Dendritic cell treated with granulocyte-macrophage colony-stimulating factor and Interleukin-4, amounts not matched to agents 40 ng/mL and 50 ng/mL, for 4 days (primary cell): ENCODE results near the gene SNRNP25.

ENCODE experiments used
- H3K27ac Mint-ChIP-seq: one replicate; pipeline ENCODE4 v1.8.0; 2022; ENCODE audit warnings: mild to moderate bottlenecking, mixed read lengths
- H3K27me3 Mint-ChIP-seq: one replicate; pipeline ENCODE4 v1.8.0; 2022; ENCODE audit warnings: mild to moderate bottlenecking, mixed read lengths
- H3K36me3 Mint-ChIP-seq: one replicate; pipeline ENCODE4 v1.8.0; 2022; ENCODE audit warnings: low read depth, mixed read lengths
- H3K4me1 Mint-ChIP-seq: one replicate; pipeline ENCODE4 v1.8.0; 2022; ENCODE audit warnings: low read depth, mixed read lengths
- H3K4me3 Mint-ChIP-seq: one replicate; pipeline ENCODE4 v1.8.0; 2022; ENCODE audit warnings: mild to moderate bottlenecking, moderate library complexity, mixed read lengths
- H3K9me3 Mint-ChIP-seq: one replicate; pipeline ENCODE4 v1.8.0; 2022; ENCODE audit warnings: mixed read lengths
- intact Hi-C: fragments of 100-400 bp; cut with micrococcal nuclease; formaldehyde crosslinking; loops from one replicate; pipeline ENCODE4 v1.15.0; 2022

SNRNP25 gene

DNA sequence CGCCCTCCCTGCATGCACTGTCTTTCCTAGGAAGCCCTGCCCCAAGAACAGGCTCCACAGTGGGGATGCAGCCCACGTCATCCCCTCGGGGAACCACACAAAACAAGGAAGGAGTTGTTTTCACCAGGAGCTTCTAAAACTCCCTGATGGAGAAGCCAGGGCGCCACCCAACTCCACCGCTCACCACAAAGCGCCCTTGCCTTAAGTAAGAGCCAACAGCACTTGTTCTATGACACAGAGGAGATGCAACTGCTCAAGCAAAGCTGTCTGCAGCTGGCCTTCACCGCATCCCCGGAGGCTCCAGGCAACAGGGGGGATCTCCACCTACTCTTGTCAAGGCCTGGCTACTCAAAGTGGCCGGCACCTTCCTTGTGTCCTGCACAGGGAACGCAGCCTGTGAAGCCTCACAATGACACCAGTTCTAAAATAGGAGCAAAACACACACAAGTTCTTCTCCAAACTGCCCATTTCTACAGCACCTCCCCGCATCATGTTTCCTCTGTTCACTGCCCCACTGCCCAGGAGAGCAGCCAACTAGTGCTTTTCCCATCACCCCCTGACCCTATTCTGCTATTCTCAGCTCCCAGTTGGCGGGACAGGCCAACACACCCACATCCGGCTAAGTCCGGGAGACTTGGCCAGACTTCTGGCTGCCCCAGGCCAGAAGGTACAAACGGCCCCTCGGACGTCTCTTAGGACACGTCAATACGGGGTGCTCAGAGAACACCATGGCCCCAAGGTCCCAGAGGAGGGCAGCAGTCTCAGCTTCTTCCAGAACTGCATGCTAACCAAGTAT is 48.6 kb downstream of the SNRNP25 start:
- Mint-ChIP-seq H3K27me3 (no peaks in the 10 kb centered on the region), H3K4me1 (peaks cover 5% of the 10 kb centered on the region), H3K4me3 (no peak overlapping the region), H3K9me3 (no peaks in the 10 kb centered on the region), H3K27ac (no peak overlapping the region), H3K36me3 (peaks cover 78% of the 10 kb centered on the region)
- intact Hi-C loops = no loop called here

DNA sequence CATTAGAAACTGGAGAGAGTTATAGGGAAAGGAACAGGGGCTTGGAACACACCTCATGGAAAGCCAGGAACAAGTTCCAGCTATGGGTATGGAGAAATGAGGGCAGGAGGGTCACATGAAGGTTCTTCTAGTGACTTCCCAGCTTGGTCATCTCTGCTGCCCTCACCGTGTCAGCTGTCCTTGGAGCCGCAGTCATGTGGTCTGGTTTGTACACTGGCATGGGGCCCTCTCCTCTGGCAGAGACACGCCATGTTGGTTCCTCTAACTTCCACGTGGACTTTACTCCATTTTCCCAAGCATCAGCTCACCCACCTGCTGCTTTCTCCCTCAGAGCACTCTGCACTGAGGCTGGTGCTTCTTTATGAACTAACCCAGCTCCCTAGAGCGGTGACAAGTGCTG is 50.7 kb downstream of the SNRNP25 start:
- intact Hi-C loops = no loop called here

DNA sequence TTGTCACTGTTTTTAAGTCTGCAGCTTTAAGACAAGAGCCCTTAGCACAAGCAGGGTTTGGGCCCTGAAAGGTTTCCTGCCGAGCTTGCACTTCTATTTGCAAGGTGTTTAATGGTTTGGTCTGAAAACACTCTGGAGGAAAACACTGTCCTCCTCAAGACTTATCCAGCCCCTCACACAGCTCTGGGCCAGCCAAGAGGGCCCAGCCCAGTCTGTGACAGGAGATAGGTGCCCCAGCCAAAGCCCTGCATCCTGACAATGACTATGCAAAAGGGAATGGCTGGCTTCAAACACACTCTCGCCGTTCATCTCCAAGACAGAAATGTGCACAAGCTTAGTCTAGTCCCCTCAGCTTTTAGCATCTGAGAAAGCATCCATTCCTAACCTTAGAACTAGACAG is 51.3 kb downstream of the SNRNP25 start:
- intact Hi-C loops = no loop called here
- H3K27me3 Mint-ChIP-seq = no peaks in the 10 kb centered on the region
- H3K4me1 Mint-ChIP-seq = no peaks in the 10 kb centered on the region
- H3K4me3 Mint-ChIP-seq = no peak overlapping the region
- peaks cover 71% of the 10 kb centered on the region for H3K36me3 Mint-ChIP-seq
- H3K27ac Mint-ChIP-seq = no peak overlapping the region
- H3K9me3 Mint-ChIP-seq = no peaks in the 10 kb centered on the region

More for the DNA sequence above, 50.7 kb downstream of the SNRNP25 start:
- Mint-ChIP-seq H3K36me3 (peaks cover 71% of the 10 kb centered on the region), H3K27ac (no peak overlapping the region), H3K4me1 (no peaks in the 10 kb centered on the region), H3K9me3 (no peaks in the 10 kb centered on the region), H3K27me3 (no peaks in the 10 kb centered on the region), H3K4me3 (no peak overlapping the region)

DNA sequence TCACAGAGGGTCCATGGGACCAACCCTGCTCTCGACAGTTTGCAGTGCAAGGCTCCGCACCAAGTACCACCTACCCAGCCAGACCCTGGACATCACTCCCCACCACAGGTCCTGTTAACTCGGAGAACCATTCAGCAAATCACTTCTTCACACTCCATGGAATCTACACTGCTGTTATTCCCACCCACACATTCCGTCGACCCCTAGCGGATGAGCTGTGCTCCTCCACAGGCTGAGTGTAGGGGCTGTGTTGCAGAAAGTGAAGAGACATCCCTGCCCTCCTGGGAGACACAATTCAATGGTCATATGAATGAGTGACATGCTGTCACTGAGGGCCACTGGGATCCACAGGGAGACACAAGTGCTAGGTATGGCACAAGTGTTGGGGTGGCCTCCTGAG is 51.9 kb downstream of the SNRNP25 start:
- intact Hi-C loops = no loop called here
- H3K36me3 Mint-ChIP-seq = peaks cover 71% of the 10 kb centered on the region

GRCh38 chr16:106623-107324 is 53.1 kb downstream of the SNRNP25 start:
- H3K27me3 Mint-ChIP-seq = no peaks in the 10 kb centered on the region
- no peaks in the 10 kb centered on the region for H3K9me3 Mint-ChIP-seq
- intact Hi-C loops = loop anchor here (1.0 kb wide), 1 partner anchor 75 kb away; no protein-coding TSS in a partner anchor
- no peak overlapping the region for H3K4me3 Mint-ChIP-seq
- H3K4me1 Mint-ChIP-seq = no peaks in the 10 kb centered on the region
- peaks cover 74% of the 10 kb centered on the region for H3K36me3 Mint-ChIP-seq
- no peak overlapping the region for H3K27ac Mint-ChIP-seq

More for the DNA sequence above, 51.9 kb downstream of the SNRNP25 start:
- no peaks in the 10 kb centered on the region for H3K4me1 Mint-ChIP-seq
- H3K9me3 Mint-ChIP-seq = no peaks in the 10 kb centered on the region
- no peak overlapping the region for H3K27ac Mint-ChIP-seq
- H3K4me3 Mint-ChIP-seq = no peak overlapping the region
- H3K27me3 Mint-ChIP-seq = no peaks in the 10 kb centered on the region
